ENCODE results near the gene SYNPO.
A peak's percentile ranks its signal among the peaks of the same experiment; 100 is the strongest.

The SYNPO gene

DNA sequence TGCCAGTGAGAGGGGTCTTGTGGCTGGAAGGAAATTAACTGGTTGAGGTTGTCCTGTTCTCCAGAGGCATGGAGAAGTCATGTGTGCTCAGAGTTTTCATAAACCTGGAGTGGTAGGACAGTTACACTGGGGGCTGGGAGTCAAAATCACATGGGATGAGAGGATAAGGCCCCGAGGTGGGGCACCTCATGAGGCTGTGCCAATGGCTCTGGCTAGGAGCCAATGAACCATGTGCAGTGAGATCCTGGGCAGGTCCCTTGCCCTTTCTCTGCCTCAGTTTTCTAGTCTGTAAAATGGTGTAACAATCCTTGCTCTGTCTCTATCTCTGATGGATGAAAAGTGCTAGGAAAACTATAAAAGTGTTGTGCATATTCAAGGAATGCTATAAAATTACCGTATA, 7.0 kb upstream of the SYNPO start:
- TF ChIP-seq, protein P1, sequence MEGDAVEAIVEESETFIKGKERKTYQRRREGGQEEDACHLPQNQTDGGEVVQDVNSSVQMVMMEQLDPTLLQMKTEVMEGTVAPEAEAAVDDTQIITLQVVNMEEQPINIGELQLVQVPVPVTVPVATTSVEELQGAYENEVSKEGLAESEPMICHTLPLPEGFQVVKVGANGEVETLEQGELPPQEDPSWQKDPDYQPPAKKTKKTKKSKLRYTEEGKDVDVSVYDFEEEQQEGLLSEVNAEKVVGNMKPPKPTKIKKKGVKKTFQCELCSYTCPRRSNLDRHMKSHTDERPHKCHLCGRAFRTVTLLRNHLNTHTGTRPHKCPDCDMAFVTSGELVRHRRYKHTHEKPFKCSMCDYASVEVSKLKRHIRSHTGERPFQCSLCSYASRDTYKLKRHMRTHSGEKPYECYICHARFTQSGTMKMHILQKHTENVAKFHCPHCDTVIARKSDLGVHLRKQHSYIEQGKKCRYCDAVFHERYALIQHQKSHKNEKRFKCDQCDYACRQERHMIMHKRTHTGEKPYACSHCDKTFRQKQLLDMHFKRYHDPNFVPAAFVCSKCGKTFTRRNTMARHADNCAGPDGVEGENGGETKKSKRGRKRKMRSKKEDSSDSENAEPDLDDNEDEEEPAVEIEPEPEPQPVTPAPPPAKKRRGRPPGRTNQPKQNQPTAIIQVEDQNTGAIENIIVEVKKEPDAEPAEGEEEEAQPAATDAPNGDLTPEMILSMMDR (IDR thresholded peaks at IDR 0.05; ENCODE audit: insufficient read depth, low read length, missing control alignments), result no peak
- no peak overlapping the region for H3K4me3 ChIP-seq (ENCODE audit: low read depth, low read length)
- ChIA-PET POLR2A (no interaction called here), CTCF (interaction anchor here (1.0 to 1.6 kb wide), 2 partner anchors 67 to 73 kb away, joined by 3 to 4 read pairs; partner anchors contain the start of gene RBM22)
- DNase-seq (ENCODE audit: low read depth, low spot score), result no peak

DNA sequence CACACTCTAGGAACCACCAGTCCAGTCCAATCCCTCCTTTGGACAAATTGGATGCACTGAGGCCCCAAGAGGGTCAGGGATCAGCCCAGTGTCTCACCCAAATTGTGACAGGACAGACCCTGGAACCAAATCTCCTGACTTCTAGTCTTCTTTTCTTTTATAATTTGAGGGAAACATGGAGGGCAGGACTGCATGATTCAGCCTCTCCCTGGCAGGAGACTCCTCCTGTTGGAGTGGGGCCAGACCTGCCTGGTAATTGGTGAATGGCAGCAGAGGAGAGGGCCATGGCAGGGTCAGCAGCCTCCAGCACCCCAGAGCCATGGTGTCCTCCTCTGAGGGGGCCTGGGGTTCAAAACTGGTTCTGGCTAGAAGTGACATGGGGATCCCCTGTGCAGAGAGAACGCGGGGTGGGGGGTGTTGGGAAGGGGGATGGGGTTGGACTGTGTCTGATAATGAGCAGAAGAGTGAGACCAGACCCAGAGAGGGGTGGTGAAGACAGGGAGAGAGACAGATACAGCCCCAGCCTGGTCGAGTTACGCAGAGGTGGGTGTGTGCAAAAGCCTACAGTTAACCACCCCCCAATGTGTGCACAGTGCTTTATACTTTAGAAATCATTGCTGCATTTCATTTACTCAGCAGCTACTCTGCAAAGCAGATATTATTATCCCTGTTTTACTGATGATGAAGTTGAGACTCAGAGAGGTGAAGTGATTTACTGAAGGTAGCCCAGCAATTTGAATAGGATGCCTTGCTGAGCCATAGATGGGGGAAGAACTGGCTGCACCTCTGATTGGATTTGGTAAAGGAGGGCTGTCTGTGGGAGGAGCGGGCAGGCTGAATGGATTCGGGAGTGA, 3.8 kb upstream of the SYNPO start:
- POLR2A ChIA-PET, result no interaction called here
- no peak for DNase-seq (ENCODE audit: low read depth, low spot score)
- H3K4me3 ChIP-seq (ENCODE audit: low read depth, low read length), result no peak overlapping the region
- CTCF ChIA-PET, result no interaction called here
- TF ChIP-seq, protein P1 (IDR thresholded peaks at IDR 0.05; ENCODE audit: insufficient read depth, low read length, missing control alignments), result no peak

DNA sequence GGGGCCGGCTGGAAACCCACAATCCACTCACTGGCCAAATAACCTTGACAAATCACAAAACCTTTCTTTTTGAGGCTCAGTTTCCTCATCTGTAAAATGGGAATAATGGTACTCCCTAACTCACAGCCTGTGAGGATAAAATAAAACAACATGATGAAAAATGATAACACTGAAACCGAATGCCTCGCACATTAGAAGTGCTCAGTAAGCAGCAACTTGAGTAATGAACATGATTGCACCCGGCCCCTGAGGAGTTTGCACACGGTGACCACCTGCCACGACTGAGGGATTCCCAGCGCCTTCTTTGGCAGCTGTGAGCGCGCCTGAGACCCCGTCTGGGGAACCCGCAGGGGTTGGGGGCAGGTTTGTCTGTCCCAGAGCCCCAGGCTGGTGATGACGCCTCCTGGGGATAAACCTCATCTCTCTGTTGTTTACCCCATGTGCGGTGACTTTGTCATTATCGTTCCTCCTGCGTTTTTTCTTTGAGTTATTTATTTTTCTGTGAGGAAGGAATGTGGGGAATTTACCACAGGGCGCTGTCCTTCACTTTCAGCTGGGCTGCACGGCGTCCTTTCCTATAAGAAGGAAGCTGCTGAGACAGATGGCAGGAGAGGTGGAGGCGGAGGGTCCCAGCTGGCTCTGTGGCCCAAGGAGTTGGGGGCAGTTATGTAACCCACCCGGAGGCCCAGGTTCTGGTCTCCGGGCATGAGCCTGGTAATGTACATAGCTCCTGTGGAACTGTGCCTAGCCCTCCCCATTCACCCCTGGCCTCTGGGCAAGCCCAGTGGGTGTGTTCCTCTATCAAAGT, 3.0 kb upstream of the SYNPO start:
- DNase-seq (ENCODE audit: low read depth, low spot score), result no peak
- TF ChIP-seq, protein P1 (IDR thresholded peaks at IDR 0.05; ENCODE audit: insufficient read depth, low read length, missing control alignments), result no peak
- POLR2A ChIA-PET, result interaction anchor here (0.7 kb wide), 1 partner anchor 70 kb away, joined by 3 read pairs; no protein-coding TSS in a partner anchor
- CTCF ChIA-PET, result interaction anchor here (0.6 to 1.1 kb wide), 3 partner anchors 9 to 77 kb away, joined by 3 to 6 read pairs (median 5); no protein-coding TSS in a partner anchor
- peak overlapping the region; percentile 23 for H3K4me3 ChIP-seq (ENCODE audit: low read depth, low read length)

DNA sequence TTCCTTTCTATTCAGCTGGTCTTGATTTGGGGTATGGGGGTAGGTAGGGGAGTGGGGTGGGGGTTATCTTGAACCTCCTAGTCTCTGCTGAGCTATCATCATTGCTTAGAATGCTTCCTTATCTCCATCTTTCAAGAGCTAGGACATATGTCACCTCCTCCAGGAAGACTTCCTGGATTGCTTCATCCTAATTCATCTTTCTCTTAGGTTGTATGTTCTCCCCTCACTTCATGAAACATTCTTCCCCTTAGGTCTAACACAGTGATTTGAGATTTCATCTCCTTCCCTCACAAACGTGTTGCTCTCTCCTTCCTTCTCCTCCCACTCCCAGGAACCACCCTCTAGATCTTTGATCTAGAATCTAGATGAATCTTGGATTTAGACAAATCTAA, 2.4 kb upstream of the SYNPO start:
- no peak overlapping the region; the same call in 1 of the 2 replicates for H3K4me3 ChIP-seq (ENCODE audit: low read depth, low read length)
- TF ChIP-seq, protein P1 (IDR thresholded peaks at IDR 0.05; ENCODE audit: insufficient read depth, low read length, missing control alignments), result no peak
- ChIA-PET CTCF (interaction anchor here (0.6 to 1.1 kb wide), 3 partner anchors 10 to 78 kb away, joined by 3 to 6 read pairs (median 5); no protein-coding TSS in a partner anchor), POLR2A (interaction anchor here (0.7 kb wide), 1 partner anchor 71 kb away, joined by 3 read pairs; no protein-coding TSS in a partner anchor)
- no peak for DNase-seq (ENCODE audit: low read depth, low spot score)

DNA sequence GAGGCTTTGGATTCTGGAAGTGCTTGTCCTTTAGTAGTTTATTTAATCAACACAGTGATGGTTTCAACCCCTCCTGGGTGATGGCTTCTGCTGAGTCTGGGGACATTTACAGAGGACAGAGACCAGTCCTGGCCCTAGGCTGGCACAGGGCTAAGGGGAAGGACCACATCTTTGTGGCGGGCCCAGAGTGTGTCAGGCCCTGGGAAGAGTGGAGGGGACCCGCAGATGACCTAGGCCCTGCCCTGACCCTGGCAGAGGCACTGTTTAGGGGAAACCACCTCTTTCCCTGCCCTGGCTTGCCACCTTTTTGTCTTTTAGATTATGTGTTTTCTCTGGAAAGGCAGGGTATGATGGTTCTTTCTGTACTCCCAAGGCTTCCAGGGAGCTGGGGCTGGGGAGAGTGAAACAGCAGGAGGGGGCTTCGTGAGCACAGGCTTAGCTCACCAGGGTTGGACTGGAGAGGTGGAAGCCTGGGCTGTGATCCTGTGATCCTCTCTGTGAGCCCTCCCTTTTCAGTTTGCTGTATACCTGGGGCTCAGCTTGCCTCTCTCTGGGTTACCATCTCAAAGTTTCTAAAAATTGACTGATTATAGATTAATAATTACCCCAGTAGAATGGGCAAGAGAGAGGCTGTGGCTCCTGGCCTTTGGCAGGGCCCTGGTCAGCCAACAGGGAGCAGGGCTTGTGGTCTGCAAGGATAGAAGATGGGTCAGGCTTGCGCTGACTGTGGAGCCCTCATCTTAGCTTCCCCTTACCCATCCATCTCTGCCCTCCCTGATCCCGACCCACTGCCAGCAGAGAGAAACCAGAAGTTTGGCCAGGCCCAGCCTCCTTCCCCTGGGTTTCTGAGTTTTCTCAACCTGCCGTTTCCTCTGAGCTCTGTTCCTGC, 1.7 kb upstream of the SYNPO start:
- TF ChIP-seq, protein P1 (IDR thresholded peaks at IDR 0.05; ENCODE audit: insufficient read depth, low read length, missing control alignments), result no peak
- DNase-seq (ENCODE audit: low read depth, low spot score), result no peak
- CTCF ChIA-PET, result interaction anchor here (1.0 to 8.4 kb wide), 4 partner anchors 8 to 78 kb away, joined by 3 to 111 read pairs (median 8); no protein-coding TSS in a partner anchor
- POLR2A ChIA-PET, result no interaction called here
- no peak overlapping the region for H3K4me3 ChIP-seq (ENCODE audit: low read depth, low read length)
